ENCODE results near the gene VWA2.

The VWA2 gene, protein sequence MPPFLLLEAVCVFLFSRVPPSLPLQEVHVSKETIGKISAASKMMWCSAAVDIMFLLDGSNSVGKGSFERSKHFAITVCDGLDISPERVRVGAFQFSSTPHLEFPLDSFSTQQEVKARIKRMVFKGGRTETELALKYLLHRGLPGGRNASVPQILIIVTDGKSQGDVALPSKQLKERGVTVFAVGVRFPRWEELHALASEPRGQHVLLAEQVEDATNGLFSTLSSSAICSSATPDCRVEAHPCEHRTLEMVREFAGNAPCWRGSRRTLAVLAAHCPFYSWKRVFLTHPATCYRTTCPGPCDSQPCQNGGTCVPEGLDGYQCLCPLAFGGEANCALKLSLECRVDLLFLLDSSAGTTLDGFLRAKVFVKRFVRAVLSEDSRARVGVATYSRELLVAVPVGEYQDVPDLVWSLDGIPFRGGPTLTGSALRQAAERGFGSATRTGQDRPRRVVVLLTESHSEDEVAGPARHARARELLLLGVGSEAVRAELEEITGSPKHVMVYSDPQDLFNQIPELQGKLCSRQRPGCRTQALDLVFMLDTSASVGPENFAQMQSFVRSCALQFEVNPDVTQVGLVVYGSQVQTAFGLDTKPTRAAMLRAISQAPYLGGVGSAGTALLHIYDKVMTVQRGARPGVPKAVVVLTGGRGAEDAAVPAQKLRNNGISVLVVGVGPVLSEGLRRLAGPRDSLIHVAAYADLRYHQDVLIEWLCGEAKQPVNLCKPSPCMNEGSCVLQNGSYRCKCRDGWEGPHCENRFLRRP
- 0 to 3.0 (median 0) reads per million in 17 experiments for total RNA-seq

DNA sequence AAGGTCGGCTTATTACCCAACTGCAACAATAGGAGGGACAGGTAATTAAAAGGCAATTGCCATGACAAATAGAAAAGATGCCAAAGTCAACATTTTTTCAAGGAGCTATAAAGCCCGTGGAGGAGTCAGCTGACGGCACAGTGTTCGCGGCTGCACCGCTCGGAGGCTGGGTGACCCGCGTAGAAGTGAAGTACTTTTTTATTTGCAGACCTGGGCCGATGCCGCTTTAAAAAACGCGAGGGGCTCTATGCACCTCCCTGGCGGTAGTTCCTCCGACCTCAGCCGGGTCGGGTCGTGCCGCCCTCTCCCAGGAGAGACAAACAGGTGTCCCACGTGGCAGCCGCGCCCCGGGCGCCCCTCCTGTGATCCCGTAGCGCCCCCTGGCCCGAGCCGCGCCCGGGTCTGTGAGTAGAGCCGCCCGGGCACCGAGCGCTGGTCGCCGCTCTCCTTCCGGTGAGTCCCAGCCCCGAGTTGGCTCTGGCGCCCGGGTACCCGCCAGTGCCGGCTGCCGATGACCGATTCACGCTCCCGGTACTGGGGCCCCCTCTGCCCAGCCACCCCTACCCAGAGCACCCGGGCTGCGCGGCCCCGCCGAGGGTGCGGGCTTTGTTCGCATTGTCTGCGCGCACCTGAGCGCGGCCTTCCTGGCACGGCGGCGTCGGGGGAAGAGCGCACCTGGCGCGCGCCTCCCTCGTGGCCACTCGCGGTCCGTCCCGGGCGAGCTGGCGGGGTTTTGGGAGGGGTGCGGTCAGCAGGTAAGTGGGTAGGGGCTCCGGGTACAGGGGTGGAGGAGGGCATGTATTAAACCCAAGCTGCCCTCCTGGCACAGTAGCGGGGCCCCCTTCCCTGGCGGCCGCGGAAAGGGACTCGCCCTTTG is at the start of gene VWA2:
Gene VWA2, plus strand, starts transcription at position 138 of the 877 bp plus-strand sequence. CDS start 9,460 bp downstream, outside the sequence.
- peak in 1 of 4 experiments; percentile 17 for DNase-seq

DNA sequence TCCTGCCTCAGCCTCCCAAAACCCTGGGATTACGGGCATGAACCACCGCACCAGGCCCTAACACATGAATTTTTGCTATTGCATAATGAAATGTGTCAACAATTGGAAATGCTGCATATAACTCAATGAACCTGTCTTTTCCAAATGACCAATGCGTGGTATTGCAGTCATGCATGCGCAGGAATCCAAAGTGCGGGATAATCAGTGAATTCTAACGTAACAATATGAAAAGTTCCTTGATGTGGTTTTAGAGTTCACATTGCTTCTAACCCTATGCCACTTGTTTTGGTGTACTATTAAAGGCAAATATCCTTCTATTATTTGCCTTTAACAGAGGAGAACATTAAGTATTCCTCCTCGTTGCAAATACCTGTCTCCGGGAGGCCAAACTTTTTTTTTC is 49.4 kb upstream of the VWA2 start:
- no peak for DNase-seq

DNA sequence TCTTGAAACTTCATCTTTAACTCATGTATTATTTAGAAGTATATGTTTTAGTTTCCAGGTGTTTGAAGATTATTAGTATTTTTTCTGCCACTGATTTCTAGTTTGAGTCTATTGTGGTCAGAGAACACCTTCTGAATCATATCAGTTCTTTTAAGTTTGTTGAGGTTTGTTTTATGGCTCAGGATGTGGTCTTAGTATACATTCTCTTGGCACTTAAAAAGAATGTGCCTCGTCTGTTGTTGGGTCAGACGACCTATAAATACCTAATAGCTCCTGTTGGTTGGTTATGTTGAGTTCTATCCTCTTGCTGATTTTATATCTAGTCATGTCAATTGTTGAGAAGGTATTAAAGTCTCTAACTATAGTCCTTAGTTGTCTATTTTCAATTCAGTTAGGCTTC is 44.0 kb upstream of the VWA2 start:
- no peak for DNase-seq

DNA sequence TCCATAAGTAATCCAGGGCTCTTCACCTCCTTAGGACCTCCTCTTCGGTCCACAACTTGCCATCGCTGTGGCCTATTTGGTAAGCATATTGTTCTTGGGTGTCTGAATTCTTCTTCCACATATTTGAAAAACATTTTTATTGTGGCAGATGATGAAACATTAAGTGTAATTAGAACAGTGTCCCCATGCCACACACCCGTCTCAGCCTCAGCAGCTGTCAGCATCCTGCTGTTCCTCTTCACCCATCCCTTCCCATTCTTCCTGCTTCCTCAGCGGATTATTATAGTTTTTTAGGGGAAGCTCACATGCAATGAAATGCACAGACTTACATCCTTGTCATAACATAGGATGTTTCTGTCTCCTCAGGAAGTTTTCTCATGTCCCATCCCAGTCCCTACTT is 39.8 kb upstream of the VWA2 start:
- DNase-seq: peak in 1 of 4 experiments; percentile 3

DNA sequence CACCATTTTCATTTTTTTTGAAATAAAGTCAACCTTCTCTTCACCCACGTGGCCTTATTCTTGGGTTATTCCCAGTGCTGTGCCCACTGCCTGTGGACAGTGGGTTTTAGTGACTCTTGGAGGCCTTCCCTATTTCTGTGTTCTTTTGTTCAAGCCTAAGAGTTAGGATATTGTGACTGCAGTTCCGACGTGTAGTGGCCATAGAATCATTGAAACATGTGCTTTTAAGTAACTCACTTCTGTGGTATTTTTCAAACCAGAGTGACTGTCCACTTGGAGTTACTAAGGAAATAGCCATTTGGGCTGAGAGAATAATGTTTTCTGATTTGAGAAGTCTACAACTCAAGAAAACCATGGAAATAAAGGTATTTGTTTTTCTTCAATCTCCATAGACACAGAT is 36.2 kb upstream of the VWA2 start:
- DNase-seq: no peak

DNA sequence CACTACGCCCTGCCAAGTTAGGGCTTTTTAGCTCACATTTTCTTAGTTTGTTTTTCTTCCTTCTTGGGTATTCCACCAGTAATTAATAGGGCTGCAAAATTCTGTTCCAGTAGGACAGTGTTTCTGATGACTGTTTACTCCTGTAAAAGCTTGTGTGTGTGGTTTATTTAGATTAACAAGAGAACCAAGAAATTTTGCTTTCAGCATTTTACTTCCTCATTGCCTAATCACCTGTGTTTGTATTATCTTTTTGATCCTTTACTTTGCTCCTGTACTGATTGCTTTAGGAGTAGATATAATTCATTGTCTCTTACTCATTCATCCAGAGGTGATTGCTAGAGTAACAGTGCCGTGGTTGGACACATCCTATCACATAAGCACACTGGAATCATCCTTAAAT is 32.2 kb upstream of the VWA2 start:
- DNase-seq: no peak

DNA sequence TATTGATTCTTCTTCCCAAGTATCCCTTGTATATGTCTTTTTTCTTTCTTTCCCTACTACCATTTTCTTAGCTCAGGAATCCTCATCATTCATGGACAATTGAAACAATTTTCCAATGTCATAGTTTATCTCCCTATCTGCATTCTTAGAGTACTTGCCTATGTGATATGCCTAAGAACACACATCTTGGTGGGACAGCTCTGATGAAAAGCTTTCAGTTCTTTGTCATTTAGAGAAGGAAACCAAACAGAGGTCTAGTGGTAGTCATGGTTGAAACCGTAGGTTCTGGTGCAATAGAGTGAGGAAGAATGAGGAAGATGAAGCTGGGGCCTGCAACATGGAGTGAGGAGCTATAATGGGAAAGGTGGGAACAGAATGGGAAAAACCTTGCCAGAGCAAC is 31.7 kb upstream of the VWA2 start:
- no peak for DNase-seq

DNA sequence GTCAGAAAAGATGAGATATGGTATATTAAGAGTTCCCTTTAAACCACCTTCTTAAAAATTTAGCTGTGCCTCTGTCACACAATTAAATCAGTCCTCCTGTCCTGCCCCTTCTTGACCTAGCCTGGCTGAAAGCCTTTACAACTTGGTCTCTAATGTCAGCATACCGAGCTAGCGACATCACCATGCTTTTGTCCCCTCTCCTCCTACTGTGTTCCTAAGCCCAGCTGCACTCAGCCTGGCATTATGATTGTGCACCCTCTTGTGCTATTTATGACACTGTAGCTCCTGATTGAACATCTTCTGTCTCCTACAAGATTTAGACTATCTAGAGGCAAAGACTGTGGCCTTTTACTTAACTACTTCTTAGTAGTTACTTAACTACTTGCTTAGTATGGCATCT is 30.7 kb upstream of the VWA2 start:
- DNase-seq: no peak

DNA sequence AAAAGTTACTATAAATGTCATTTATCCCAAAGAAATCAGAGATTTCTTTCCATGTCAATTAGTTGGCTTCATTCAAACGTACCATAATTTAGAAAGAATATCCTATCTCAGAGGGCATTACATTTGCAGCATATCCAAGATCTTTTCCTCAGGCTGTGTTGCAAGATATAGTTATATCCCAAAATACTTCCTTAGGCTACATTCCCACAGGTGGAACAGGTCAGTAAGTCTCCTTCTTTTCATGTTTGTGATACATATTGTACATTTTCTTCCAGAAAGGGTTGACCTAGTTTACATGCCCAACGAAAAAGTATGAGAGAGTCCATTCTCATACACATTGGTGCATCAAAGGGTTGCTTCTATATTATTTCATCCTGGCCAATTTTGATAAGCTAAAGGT is 26.9 kb upstream of the VWA2 start:
- DNase-seq: no peak

DNA sequence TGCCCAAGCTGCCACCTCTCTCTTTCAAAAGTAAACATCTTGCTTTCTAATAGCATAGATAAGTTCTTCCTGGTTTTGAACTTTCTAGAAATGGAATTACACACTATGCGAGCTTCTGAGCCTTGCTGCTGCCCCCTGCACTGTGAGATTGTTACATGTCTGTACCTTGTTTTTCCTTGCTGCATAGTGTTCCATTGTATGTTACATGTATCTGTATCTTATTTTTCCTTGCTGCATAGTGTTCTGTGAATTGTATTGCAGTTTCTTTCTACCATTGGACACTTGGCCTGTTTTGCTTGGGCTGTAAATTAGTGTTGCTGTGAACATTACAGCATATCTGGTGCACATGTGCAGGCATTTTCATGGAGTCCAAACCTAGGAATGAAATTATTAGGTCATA is 24.0 kb upstream of the VWA2 start:
- DNase-seq: no peak

DNA sequence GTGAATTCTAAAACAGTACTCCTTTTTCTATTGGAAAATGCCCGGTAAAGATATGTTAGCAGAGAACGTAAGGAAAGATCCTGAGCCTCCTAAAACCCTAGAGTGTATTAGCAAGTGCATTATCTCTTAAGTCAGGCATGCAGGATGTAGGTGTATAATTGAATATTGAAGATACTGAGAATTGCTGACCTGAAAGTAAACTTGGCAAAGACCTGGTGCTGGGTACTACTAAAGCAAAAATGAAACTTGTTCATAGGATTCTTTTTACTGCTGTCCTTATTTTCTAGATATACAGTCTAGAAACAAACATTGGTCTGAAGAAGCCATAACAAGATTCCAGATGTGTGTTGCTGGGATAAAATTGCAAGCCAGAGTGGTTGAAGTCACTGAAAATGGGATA is 18.8 kb upstream of the VWA2 start:
- DNase-seq: no peak

DNA sequence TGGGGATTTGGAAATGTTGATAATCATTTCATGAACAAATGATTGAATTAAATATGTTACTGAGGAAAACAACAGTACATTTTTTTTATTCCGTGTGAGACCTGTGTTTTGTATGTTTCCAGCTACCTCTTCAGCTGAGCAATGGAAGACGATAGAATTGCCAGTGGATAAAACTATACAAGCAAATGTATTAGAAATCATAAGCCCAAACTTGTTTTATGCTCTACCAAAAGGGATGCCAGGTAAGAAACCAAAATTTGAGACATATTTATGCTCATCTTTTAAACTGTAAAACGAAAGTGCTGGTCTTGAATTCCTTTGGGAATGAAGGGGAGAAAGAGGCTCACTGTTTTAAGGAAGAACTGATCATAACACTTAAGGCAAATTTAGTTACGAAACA is 17.8 kb upstream of the VWA2 start:
- no peak for DNase-seq

DNA sequence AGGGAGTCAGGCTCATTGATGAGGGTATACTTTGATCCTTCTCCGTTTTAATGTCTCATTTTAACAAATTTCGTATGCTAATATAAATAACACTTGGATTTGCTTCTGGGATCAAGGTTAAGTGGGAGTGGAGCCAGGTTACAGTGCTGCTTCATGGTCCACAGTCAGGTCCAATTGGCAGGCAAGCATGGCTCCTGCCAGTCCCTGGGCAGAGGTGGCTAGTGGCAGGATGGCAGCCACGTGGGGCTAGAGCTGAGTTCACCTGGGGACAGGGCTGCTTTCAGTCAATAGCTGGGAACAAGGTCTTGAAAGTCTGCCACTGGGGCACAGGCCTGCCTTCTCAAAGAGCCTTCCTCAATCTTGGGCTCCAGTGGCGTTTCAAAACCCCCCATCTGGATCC is 16.0 kb upstream of the VWA2 start:
- DNase-seq: no peak

DNA sequence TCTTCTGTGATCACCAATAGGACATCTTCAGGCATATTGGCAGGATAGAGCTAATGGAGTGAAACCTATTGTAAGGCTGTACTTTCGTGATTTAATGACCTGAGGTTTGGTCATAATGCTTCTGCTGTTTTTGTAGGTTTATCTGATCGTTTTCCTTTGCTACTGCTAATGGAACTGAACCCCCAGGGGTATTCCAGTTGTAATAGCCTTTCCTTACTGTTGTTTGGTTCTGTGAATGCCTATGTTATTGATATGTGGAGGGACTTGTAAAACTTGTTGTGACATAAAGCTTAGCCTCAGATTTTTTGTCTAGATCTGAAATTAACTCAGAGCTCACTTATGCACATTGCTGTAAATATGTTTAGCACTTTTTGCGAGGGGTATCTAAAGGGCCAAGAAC is 10.9 kb upstream of the VWA2 start:
- DNase-seq: no peak

DNA sequence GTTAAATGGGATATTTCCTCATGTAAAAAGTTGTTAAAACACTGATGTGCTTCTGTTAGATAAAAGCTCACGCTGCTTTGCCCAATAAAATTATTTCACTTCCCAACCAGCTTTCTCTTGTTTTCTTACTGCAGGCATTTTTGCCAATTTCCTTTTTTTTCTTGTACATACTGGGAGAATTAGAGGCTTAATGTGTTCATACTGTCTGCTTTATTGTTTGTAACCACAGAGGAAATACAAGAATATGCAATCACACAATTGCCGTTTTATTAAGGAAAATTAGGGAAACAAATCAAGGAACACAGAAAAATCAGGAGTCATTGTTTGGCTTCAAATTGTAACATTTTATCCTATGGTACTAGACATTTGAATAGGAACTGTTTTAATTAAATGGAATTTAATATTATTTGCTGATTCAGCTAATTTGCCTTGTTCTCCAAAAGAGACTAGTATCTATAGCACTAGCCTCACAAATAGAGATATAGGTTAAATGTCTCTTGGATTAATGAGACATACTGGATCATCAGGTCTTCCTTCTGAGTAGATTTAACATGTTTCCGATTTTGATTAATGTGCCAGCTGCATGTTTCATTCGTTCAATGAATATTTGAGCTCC is 6.4 kb upstream of the VWA2 start:
- DNase-seq: no peak

DNA sequence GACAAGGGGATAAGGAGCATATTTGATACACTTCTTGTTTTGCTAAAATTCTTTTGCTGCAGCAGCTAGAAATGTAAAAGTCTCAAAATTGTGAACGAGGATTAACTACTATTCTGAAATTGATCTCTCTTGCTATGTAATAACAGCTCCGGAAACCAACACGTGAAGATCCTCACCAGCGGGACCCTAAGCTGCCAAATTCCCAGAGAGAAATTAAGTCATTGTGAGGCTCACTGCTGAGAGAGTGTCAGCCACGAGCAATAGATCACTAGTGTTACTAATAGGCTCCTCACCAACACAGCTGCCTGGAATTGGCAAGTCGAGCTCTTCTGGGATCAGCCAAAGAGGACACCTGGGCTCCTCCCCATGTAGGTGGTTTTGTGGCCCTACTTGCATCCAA is 5.6 kb upstream of the VWA2 start:
- no peak for DNase-seq

DNA sequence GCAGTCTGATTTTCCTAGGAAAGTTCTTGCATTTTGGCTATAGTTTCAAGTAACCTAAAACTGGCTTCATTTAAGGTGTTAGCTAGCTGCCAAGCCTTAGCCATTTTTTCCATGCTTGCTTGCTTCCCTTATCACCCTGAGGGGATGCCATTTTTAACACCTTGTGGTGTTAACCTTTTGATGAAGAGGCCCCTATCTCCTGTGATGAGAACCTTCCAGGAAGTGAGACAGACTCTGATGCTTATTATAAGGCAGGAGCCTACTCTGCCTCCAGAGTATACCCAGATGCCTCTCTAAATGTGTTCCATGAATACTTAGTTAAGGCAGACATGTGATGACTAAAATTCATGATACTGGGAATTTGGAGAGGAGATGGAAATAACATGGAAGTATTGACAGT is 4.9 kb upstream of the VWA2 start:
- no peak for DNase-seq

DNA sequence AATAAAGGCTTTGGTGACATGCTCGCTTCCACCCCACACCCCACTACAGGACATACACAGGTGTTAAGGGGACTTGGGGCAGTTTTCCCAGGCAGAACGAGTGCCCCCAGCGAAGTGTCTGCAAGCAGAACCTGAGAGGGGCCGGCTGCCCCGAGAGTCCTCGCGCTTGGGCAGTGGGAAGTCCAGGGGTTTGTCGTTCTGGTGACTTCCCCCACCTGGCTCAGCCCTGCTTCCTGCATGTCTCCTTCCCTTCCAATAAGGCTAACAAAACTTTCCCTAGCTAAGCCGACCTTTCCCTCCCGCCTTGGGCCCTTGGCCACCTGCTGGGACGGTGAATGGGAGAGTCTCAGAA is 916 bp downstream of the VWA2 start:
- no peak for DNase-seq

DNA sequence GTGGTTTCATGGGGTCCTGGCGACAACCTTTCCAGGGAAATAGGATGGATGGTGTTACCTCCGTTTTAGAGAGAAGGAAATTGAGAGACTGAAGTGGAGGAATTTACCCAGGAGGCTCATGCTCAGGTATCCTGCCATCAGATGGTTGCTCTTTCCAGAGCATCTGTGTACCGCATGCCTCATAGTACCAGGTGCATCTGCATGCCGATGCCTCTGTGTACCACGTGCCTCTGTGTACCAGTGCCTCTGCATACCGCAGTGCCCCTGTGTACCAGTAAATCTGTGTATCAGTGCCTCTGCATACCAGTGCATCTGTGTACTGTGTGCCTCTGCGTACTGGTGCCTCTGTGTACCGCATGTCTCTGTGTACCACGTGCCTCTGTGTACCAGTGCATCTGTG is 3.2 kb downstream of the VWA2 start:
- DNase-seq: no peak

DNA sequence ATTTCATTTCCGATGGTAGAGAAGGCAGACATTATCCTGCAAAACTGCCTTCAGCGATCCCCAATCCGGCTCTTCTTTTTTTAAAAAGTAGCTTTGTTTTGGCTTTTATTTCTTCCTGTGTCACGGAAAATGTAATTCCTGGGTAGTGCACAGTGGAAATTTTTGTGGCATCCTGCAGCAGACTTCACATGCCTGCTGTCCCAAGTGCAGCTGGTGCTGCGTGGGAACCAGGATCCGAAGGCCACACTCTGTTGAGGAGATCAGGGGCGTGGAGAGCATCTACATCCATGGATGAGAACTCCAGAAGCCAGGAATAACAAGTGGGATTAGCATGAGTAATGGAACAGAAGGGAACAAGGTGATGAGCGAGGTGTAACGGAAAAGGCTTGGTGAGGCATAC is 4.6 kb downstream of the VWA2 start:
- no peak for DNase-seq

DNA sequence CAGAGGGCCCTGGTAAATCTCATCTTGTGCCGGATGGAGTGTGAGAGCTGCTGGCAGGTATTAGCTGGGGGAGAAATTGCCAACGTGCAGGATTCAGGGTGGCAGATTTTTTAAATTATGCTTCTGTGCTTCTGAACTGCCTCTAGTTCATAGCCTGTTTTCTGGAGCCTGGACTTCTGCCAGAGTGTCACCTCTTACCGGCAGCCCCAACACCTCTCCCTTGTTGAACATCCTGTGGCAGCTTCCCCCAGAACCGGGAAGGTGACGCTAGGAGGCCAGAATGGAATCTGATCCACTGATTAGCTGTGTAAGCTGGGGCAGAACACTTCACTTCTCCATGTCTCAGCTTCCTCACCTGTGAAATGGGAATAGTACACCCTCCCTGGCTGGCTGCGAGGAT is 5.1 kb downstream of the VWA2 start:
- no peak for DNase-seq

DNA sequence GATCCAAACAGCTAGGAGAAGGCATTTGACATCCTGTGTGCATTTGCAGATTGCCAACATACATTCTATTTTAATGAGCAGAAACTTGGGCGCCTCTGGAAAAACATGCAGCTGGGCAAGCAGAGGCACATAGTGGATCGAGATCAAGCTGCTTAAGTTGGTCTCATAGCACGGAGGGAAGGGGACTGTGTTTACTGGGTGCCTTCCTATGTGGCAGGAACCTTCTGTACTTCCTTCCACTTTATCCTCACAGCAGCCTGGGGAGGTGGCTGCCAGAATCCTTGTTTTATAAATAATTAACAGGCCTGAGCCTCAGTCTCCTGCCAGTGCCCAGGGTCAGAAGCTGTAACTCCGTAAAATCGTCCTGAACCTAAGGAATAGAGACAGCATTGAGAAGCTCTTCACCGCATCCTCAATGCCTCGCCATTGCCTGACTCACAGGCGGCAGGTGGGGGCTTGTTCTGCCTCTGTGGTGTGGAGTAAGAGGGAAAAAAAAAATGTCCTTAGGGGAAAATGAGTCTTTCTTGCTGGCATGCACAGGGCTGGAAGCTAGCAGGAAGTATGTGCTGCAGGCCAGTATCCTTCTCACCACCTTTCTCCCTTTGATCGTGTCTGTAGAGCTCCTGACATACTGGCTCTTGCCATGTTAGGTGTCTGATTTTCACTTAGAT is 6.2 kb downstream of the VWA2 start:
- DNase-seq: no peak

Data from suppressor macrophage (primary cell).